Omental fat pad (tissue), 4 donors: Measurements from ENCODE around the gene BAIAP2L1. TPM values are rescaled to one million over a fixed set of nuclear protein-coding genes. Genes with fewer than 3 reads are reported as not detected.

Experiments used
- ATAC-seq: fragments of 150-250 bp; one replicate; pipeline ENCODE4 v1.9.1; 2016; ENCODE audit warnings: mild to moderate bottlenecking, moderate library complexity; ENCODE audit not compliant: low FRiP score
- DNase-seq: peaks from one replicate; pipeline ENCODE4 v3.0.0-alpha.2; 2019; ENCODE audit warnings: low spot score
- CTCF ChIP-seq, 3 donors: fragments of 450-650 bp; IDR thresholded peaks; one replicate each; pipeline ENCODE4 v1.5.1; 2016 to 2017; ENCODE audit warnings: antibody characterized with exemption in 3 of 3, mild to moderate bottlenecking in 3 of 3, moderate library complexity in 2 of 3
- total RNA-seq, 4 donors: library from RNA; depleted of rRNA; stranded (reverse); fragments of >200 nt; gene quantifications; one replicate each; pipeline ENCODE4 v1.1.0, GENCODE V29; 2016

The BAIAP2L1 gene
- total RNA-seq, 4 donors from 2014 or later = 2.5 to 6.3 (median 3.0) TPM

- no peak for ATAC-seq
- no peak for TF ChIP-seq CTCF (IDR thresholded peaks at IDR 0.05)
- DNase-seq = no peak
These were observed 94.8 kb downstream of the BAIAP2L1 start for GRCh38 chr7:98305951-98306535.

DNA sequence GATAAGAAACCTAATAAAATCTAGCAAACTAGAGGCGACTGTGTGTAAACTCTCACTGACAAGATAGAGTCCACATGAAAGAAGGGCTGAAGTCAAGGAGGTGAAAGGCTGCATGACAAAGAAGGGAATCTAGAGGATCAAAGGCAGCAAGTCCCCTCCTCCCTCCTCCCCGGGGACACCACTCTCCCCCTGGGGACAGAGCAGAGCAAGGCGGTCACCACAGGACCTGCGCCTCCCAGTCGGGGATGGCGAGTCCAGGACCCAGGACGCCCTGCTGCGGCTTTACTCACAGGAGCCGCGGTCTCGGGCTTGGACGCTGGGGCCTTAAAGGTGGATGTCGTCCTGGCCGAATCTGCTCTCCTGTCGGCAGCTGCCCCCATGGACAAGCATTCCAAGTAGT lies 97.0 kb downstream of the BAIAP2L1 start:
- DNase-seq (no peak), ATAC-seq (no peak)
- TF ChIP-seq CTCF (IDR thresholded peaks at IDR 0.05) = no peak

- no peak for DNase-seq
- no peak for TF ChIP-seq CTCF (IDR thresholded peaks at IDR 0.05)
These were observed 97.6 kb downstream of the BAIAP2L1 start for GRCh38 chr7:98303176-98303865.

GRCh38 chr7:98301693-98302470 lies 99.0 kb downstream of the BAIAP2L1 start:
- no peak for DNase-seq
- no peak for TF ChIP-seq CTCF (IDR thresholded peaks at IDR 0.05)
- ATAC-seq = no peak

More at GRCh38 chr7:98303176-98303865, 97.6 kb downstream of the BAIAP2L1 start:
- no peak for ATAC-seq

DNA sequence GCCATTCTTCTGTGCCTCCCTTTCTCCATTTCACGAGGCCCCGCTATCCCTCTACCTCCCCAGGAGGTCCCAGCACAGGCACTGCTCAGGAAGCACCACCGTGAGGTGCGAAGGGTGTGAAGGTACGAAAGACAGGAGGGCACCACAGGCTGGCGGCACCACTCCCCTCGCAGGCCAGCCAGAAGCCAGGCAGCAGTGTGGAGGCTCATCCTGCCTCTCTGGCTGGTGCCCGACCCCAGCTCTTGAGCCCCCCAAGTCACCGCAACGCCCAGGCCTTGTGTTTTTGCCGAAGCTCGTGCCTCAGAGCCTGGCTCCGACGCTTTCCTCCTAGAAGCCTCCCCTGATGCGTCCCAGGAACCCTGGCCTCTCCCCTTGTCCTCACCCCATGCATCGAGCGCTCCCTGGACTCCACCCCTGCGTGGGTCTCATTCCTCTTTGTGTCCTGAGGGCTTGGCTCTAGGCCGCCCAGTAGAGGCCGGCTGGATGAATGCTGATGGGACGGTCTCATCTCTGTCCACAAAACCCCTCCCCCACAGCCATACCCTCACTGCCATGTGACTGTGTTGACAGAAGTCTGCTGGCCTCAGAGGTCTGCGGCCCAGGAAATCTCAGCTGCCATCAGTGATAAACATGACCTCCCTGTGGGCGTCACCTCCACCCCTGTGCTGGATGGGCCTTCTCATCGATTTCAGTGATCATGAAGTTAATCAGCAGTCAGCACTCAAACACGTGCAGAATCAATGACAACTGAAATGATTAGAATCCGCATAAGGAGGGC lies 100.1 kb downstream of the BAIAP2L1 start:
- TF ChIP-seq CTCF (IDR thresholded peaks at IDR 0.05) = no peak
- DNase-seq (no peak), ATAC-seq (no peak)

- no peak for TF ChIP-seq CTCF (IDR thresholded peaks at IDR 0.05)
These were observed 103.1 kb downstream of the BAIAP2L1 start for GRCh38 chr7:98297626-98298286.

More at GRCh38 chr7:98297626-98298286, 103.1 kb downstream of the BAIAP2L1 start:
- ATAC-seq (no peak), DNase-seq (no peak)
